Keratinocyte (primary cell): ENCODE data around the gene NCKIPSD. TPM values are rescaled to one million over a fixed set of nuclear protein-coding genes. Genes with fewer than 3 reads are reported as not detected.

Source experiments
- DNase-seq: peaks from one replicate; pipeline ENCODE4 v3.0.0-alpha.2; 2011; ENCODE audit warnings: low read depth, missing footprints, low spot score
- FAIRE-seq: peaks from 2 replicates; lab custom pipeline; 2011; peaks lifted over from hg19 to GRCh38; lab: Jason Lieb, UNC
- H2AFZ ChIP-seq: 2 replicates; pipeline ENCODE4 v1.6.0; 2012; ENCODE audit warnings: low read length, control low read depth, inconsistent platforms; ENCODE audit not compliant: control insufficient read depth
- H3K27ac ChIP-seq: 2 replicates; pipeline ENCODE4 v1.5.1; 2011; ENCODE audit warnings: low read length; ENCODE audit not compliant: control insufficient read depth, insufficient read depth
- H3K27me3 ChIP-seq: 3 replicates; pipeline ENCODE4 v1.6.0; 2011; ENCODE audit warnings: low read length; ENCODE audit not compliant: control insufficient read depth, insufficient read depth; ENCODE audit errors: extremely low read depth
- H3K36me3 ChIP-seq, 2 experiments: 2 replicates in 1 of 2; 3 replicates in 1 of 2; pipeline ENCODE4 v1.5.1; 2011; ENCODE audit warnings: low read length in 2 of 2, mild to moderate bottlenecking in 1 of 2; ENCODE audit not compliant: control insufficient read depth in 2 of 2, insufficient read depth in 2 of 2; ENCODE audit errors: extremely low read depth in 1 of 2
- H3K4me1 ChIP-seq: 3 replicates; pipeline ENCODE4 v1.5.1; 2011; ENCODE audit warnings: low read length; ENCODE audit not compliant: control insufficient read depth, insufficient read depth; ENCODE audit errors: extremely low read depth
- H3K4me2 ChIP-seq: 3 replicates; pipeline ENCODE4 v1.6.0; 2011; ENCODE audit warnings: low read depth, low read length; ENCODE audit not compliant: control insufficient read depth, insufficient read depth; ENCODE audit errors: extremely low read depth
- H3K4me3 ChIP-seq, 3 experiments: fragments of 200-600 bp in 1 of 3; sonication (generic) in 1 of 3; 2 replicates in 2 of 3; 3 replicates in 1 of 3; pipeline ENCODE4 v1.5.1; 2011 to 2016; ENCODE audit warnings: low read length in 3 of 3, mild to moderate bottlenecking in 3 of 3, control low read depth in 2 of 3, inconsistent platforms in 1 of 3, low read depth in 1 of 3, mixed read lengths in 1 of 3, mixed run types in 1 of 3, moderate library complexity in 1 of 3; ENCODE audit not compliant: control insufficient read depth in 2 of 3, insufficient read depth in 2 of 3; ENCODE audit errors: extremely low read depth in 1 of 3
- H3K79me2 ChIP-seq: 2 replicates; pipeline ENCODE4 v1.6.0; 2012; ENCODE audit warnings: low read length; ENCODE audit not compliant: control insufficient read depth, insufficient read depth
- H3K9ac ChIP-seq: 3 replicates; pipeline ENCODE4 v1.6.0; 2011; ENCODE audit warnings: low read length; ENCODE audit not compliant: control insufficient read depth, insufficient read depth; ENCODE audit errors: extremely low read depth
- H3K9me1 ChIP-seq: 3 replicates; pipeline ENCODE4 v1.6.0; 2011; ENCODE audit warnings: low read length; ENCODE audit not compliant: control insufficient read depth, insufficient read depth; ENCODE audit errors: extremely low read depth
- H3K9me3 ChIP-seq: 2 replicates; pipeline ENCODE4 v1.5.1; 2012; ENCODE audit warnings: low read depth, low read length; ENCODE audit not compliant: control insufficient read depth
- H4K20me1 ChIP-seq: 3 replicates; pipeline ENCODE4 v1.6.0; 2011; ENCODE audit warnings: low read length; ENCODE audit not compliant: control insufficient read depth, insufficient read depth; ENCODE audit errors: extremely low read depth
- EZH2 ChIP-seq: IDR thresholded peaks from one replicate; pipeline ENCODE4 v1.6.1; 2012; ENCODE audit warnings: inconsistent platforms, mild to moderate bottlenecking, low read length, moderate library complexity
- dilution Hi-C: fragments of 300-500 bp; cut with MboI; formaldehyde crosslinking; loops from one replicate; pipeline ENCODE4 v1.7.0; 2020; ENCODE audit warnings: low sequenced_read_pairs; ENCODE audit not compliant: extremely low pct_ligation_motif_present
- polyA plus RNA-seq, 5 experiments: library from polyadenylated mRNA; depleted of rRNA in 3 of 5; stranded (reverse) in 3 of 5; stranded (forward) in 1 of 5; unstranded in 1 of 5; fragments of >200 nt; gene quantifications; 1 replicate in 1 of 5; 2 replicates in 3 of 5; 3 replicates in 1 of 5; pipeline versions ENCODE4 v1.2.1 to v1.2.3, GENCODE V29; 2011 to 2012; ENCODE audit warnings: missing spikeins in 2 of 5, low read depth in 1 of 5, low replicate concordance in 1 of 5
- TF ChIP-seq, protein P1 (sequence below), 3 experiments: IDR thresholded peaks in 1 of 3; conservative IDR thresholded peaks in 1 of 3; optimal IDR thresholded peaks in 1 of 3; 2 replicates in 2 of 3; 3 replicates in 1 of 3; pipeline versions ENCODE3 to v1.5.1; 2011; ENCODE audit warnings: low read length in 3 of 3, mild to moderate bottlenecking in 3 of 3, moderate library complexity in 2 of 3, control low read depth in 1 of 3, inconsistent platforms in 1 of 3; ENCODE audit not compliant: insufficient read depth in 2 of 3; ENCODE audit errors: extremely low read depth in 1 of 3

NCKIPSD gene
- polyA plus RNA-seq, 1 donor (not counting 4 experiments of a cell fraction or from before 2014, with no cell fraction given): 9.8 TPM

DNA sequence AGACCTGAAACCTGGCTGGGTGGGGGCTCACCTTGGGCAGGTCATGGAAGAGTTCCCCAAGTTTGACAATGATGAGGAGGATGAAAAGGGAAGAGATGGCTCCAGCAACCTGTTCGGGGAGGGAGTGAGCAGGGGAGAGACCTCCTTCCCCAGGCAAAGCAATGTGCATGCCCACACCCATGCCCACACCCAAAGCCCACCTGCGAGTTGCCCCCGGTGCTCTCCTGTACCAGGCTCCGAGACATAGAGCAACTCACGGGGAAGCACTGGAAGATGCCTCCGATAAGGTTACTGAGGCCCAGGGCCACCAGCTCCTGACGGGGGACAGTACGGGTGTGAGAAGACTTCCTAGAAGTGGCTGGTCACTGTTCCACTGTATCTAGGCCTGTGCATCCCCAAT lies 55.3 kb downstream of the NCKIPSD start:
- Histone ChIP-seq H3K9ac (no peak overlapping the region), H3K9me1 (peaks cover 2% of the 10 kb centered on the region), H3K36me3 (peaks cover 43 to 50% of the 10 kb centered on the region in 2 experiments), H3K79me2 (peaks cover 13% of the 10 kb centered on the region), H3K4me1 (peaks cover 5% of the 10 kb centered on the region), H3K27ac (no peak overlapping the region), H4K20me1 (peaks cover 2% of the 10 kb centered on the region), H3K9me3 (no peaks in the 10 kb centered on the region), H3K27me3 (no peaks in the 10 kb centered on the region), H3K4me2 (no peak overlapping the region), H3K4me3 (no peak overlapping the region), H2AFZ (no peak overlapping the region)
- dilution Hi-C loops: no loop called here
- TF ChIP-seq, protein P1, sequence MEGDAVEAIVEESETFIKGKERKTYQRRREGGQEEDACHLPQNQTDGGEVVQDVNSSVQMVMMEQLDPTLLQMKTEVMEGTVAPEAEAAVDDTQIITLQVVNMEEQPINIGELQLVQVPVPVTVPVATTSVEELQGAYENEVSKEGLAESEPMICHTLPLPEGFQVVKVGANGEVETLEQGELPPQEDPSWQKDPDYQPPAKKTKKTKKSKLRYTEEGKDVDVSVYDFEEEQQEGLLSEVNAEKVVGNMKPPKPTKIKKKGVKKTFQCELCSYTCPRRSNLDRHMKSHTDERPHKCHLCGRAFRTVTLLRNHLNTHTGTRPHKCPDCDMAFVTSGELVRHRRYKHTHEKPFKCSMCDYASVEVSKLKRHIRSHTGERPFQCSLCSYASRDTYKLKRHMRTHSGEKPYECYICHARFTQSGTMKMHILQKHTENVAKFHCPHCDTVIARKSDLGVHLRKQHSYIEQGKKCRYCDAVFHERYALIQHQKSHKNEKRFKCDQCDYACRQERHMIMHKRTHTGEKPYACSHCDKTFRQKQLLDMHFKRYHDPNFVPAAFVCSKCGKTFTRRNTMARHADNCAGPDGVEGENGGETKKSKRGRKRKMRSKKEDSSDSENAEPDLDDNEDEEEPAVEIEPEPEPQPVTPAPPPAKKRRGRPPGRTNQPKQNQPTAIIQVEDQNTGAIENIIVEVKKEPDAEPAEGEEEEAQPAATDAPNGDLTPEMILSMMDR (optimal IDR thresholded peaks at IDR 0.05 in 1 of 3, IDR thresholded peaks at IDR 0.05 in 1 of 3, conservative IDR thresholded peaks at IDR 0.05 in 1 of 3; ENCODE audit: extremely low read depth in 1 of 3, insufficient read depth in 2 of 3, low read length in 3 of 3): no peak
- no peak for TF ChIP-seq EZH2
- FAIRE-seq (no peak), DNase-seq (no peak)

DNA sequence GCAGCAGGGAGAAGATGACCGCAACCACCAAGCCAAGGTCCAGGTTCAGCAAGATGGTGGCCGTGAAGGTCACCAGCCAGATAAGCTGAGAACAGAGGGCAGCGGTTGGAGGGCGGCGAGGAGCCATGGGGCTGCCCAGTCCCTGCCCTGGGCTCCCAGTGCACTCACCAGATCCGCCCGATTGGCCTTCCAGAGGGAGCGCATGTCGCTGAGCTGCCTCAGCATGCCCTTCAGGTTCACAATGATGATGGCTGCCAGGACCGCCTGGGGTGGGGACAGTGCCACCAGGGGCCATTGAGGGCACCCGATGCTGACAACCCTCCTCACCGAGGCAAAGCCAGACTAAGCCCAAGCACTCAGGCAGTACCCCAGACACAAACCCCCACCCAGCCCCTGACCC lies 55.8 kb downstream of the NCKIPSD start:
- dilution Hi-C loops: no loop called here

More for the DNA sequence above, 55.8 kb downstream of the NCKIPSD start:
- H3K4me3 ChIP-seq: no peak overlapping the region
- no peak overlapping the region for H3K9ac ChIP-seq
- FAIRE-seq (no peak), DNase-seq (no peak)
- peaks cover 45 to 50% of the 10 kb centered on the region in 2 experiments for H3K36me3 ChIP-seq
- H3K9me3 ChIP-seq: no peaks in the 10 kb centered on the region
- peaks cover 5% of the 10 kb centered on the region for H3K4me1 ChIP-seq
- no peak overlapping the region for H3K27ac ChIP-seq
- no peaks in the 10 kb centered on the region for H3K27me3 ChIP-seq
- H3K9me1 ChIP-seq: peaks cover 2% of the 10 kb centered on the region
- H3K79me2 ChIP-seq: peaks cover 12% of the 10 kb centered on the region
- H3K4me2 ChIP-seq: no peak overlapping the region
- TF ChIP-seq, protein P1 (optimal IDR thresholded peaks at IDR 0.05 in 1 of 3, IDR thresholded peaks at IDR 0.05 in 1 of 3, conservative IDR thresholded peaks at IDR 0.05 in 1 of 3; ENCODE audit: extremely low read depth in 1 of 3, insufficient read depth in 2 of 3, low read length in 3 of 3): no peak
- no peak for TF ChIP-seq EZH2
- H4K20me1 ChIP-seq: peaks cover 2% of the 10 kb centered on the region
- H2AFZ ChIP-seq: no peak overlapping the region
